ENCODE measurements around the gene PEMT. TPM values are rescaled to one million over a fixed set of nuclear protein-coding genes. Genes with fewer than 3 reads are reported as not detected.
"Not testable (repeated sequence)": the region's sequence is repeated elsewhere in the genome, so short reads cannot be mapped to it uniquely, and the experiment has no call there.

The PEMT gene
- 10 to 100 TPM; 15.7 to 22.1 TPM for total RNA-seq

- Histone ChIP-seq H3K36me3 (no peaks in the 10 kb centered on the region), H3K27ac (peak within 1 kb of the TSS; percentile 69 to 76), H3K4me3 (peak within 1 kb of the TSS; percentile 94), H3K27me3 (replicated peaks; ENCODE audit: insufficient read depth) (no peaks in the 10 kb centered on the region), H3K4me1 (ENCODE audit: control insufficient read depth in 1 of 2, low read depth in 2 of 2) (peaks cover 8 to 23% of the 10 kb centered on the region in 2 donors), H3K9me3 (no peaks in the 10 kb centered on the region)
- ATAC-seq (ENCODE audit: insufficient number of reproducible peaks, low FRiP score, low read depth) (peak; percentile 90), DNase-seq (ENCODE audit: low spot score) (peak; percentile 96)
- TF ChIP-seq CTCF (IDR thresholded peaks at IDR 0.05) = peak; percentile 14
These were observed at the start of gene PEMT for GRCh38 chr17:17591355-17592298. Gene PEMT, minus strand, starts transcription at chr17:17591708. Its CDS starts 82 bp downstream, at chr17:17591626.

GRCh38 chr17:17639661-17640270 lies 48.3 kb upstream of the PEMT start:
- not testable (repeated sequence) for H3K9me3 ChIP-seq; H3K27ac ChIP-seq; ATAC-seq (ENCODE audit: insufficient number of reproducible peaks, low FRiP score, low read depth); H3K4me3 ChIP-seq; H3K36me3 ChIP-seq; H3K27me3 ChIP-seq (replicated peaks; ENCODE audit: insufficient read depth); H3K4me1 ChIP-seq (ENCODE audit: control insufficient read depth in 1 of 2, low read depth in 2 of 2); DNase-seq (ENCODE audit: low spot score)

GRCh38 chr17:17638467-17638866 lies 47.0 kb upstream of the PEMT start:
- no peak overlapping the region for H3K4me3 ChIP-seq
- ATAC-seq (ENCODE audit: insufficient number of reproducible peaks, low FRiP score, low read depth) (no peak), DNase-seq (ENCODE audit: low spot score) (no peak)
- H3K36me3 ChIP-seq = no peaks in the 10 kb centered on the region
- no peaks in the 10 kb centered on the region for H3K4me1 ChIP-seq (ENCODE audit: control insufficient read depth in 1 of 2, low read depth in 2 of 2)
- H3K27ac ChIP-seq = no peak overlapping the region
- no peaks in the 10 kb centered on the region for H3K27me3 ChIP-seq (replicated peaks; ENCODE audit: insufficient read depth)
- TF ChIP-seq CTCF (IDR thresholded peaks at IDR 0.05) = no peak
- no peaks in the 10 kb centered on the region for H3K9me3 ChIP-seq

GRCh38 chr17:17636272-17636885 lies 44.9 kb upstream of the PEMT start:
- no peaks in the 10 kb centered on the region for H3K9me3 ChIP-seq
- H3K4me3 ChIP-seq = no peak overlapping the region
- no peak for ATAC-seq (ENCODE audit: insufficient number of reproducible peaks, low FRiP score, low read depth)
- H3K36me3 ChIP-seq = no peaks in the 10 kb centered on the region
- DNase-seq (ENCODE audit: low spot score) = no peak
- TF ChIP-seq CTCF (IDR thresholded peaks at IDR 0.05) = no peak
- H3K4me1 ChIP-seq (ENCODE audit: control insufficient read depth in 1 of 2, low read depth in 2 of 2) = no peaks in the 10 kb centered on the region
- H3K27me3 ChIP-seq (replicated peaks; ENCODE audit: insufficient read depth) = no peaks in the 10 kb centered on the region
- no peak overlapping the region for H3K27ac ChIP-seq

GRCh38 chr17:17635537-17636271 lies 44.2 kb upstream of the PEMT start:
- not testable (repeated sequence) for ATAC-seq (ENCODE audit: insufficient number of reproducible peaks, low FRiP score, low read depth); H3K9me3 ChIP-seq

More at GRCh38 chr17:17635537-17636271, 44.2 kb upstream of the PEMT start:
- not testable (repeated sequence) for H3K27ac ChIP-seq; H3K36me3 ChIP-seq; H3K27me3 ChIP-seq (replicated peaks; ENCODE audit: insufficient read depth); DNase-seq (ENCODE audit: low spot score); H3K4me3 ChIP-seq; H3K4me1 ChIP-seq (ENCODE audit: control insufficient read depth in 1 of 2, low read depth in 2 of 2)
